GM20431 (cell line): ENCODE data around the gene ALG5.

Experiments used
- in situ Hi-C: fragments of 300-500 bp; cut with MseI, MboI; formaldehyde crosslinking; loops from one replicate; pipeline ENCODE4 v1.15.0; 2020; ENCODE audit warnings: low sequenced_read_pairs; ENCODE audit not compliant: unreplicated experiment

The ALG5 gene

GRCh38 chr13:36981156-36981743, 17.9 kb downstream of the ALG5 start:
- in situ Hi-C loops, result loop anchor here (10.0 kb wide), 1 partner anchor 126 kb away; no protein-coding TSS in a partner anchor

GRCh38 chr13:36979361-36980050, 19.6 kb downstream of the ALG5 start:
- in situ Hi-C loops, result loop anchor here (10.0 kb wide), 1 partner anchor 125 kb away; no protein-coding TSS in a partner anchor

GRCh38 chr13:36975172-36975571, 24.0 kb downstream of the ALG5 start:
- in situ Hi-C loops, result no loop called here

GRCh38 chr13:36973621-36974295, 25.4 kb downstream of the ALG5 start:
- in situ Hi-C loops, result no loop called here

- in situ Hi-C loops, result no loop called here
Measured at GRCh38 chr13:36973009-36973408, 26.1 kb downstream of the ALG5 start.

- in situ Hi-C loops, result no loop called here
Measured at GRCh38 chr13:36966404-36966803, 32.7 kb downstream of the ALG5 start.

- in situ Hi-C loops, result no loop called here
Measured at GRCh38 chr13:36965767-36966166, 33.4 kb downstream of the ALG5 start.

- in situ Hi-C loops, result no loop called here
Measured at GRCh38 chr13:36959456-36960116, 39.6 kb downstream of the ALG5 start.

- in situ Hi-C loops, result no loop called here
Measured at GRCh38 chr13:36954542-36954941, 44.6 kb downstream of the ALG5 start.

- in situ Hi-C loops, result no loop called here
Measured at GRCh38 chr13:36950920-36951319, 48.2 kb downstream of the ALG5 start.

- in situ Hi-C loops, result no loop called here
Measured at GRCh38 chr13:36950330-36950729, 48.8 kb downstream of the ALG5 start.

GRCh38 chr13:36945078-36945477, 54.1 kb downstream of the ALG5 start:
- in situ Hi-C loops, result no loop called here

GRCh38 chr13:36925603-36926002, 73.5 kb downstream of the ALG5 start:
- in situ Hi-C loops, result no loop called here

- in situ Hi-C loops, result no loop called here
Measured at GRCh38 chr13:36924001-36924400, 75.1 kb downstream of the ALG5 start.

- in situ Hi-C loops, result no loop called here
Measured at GRCh38 chr13:36921631-36922301, 77.4 kb downstream of the ALG5 start.

GRCh38 chr13:36920616-36921185, 78.4 kb downstream of the ALG5 start:
- in situ Hi-C loops, result no loop called here

- in situ Hi-C loops, result no loop called here
Measured at GRCh38 chr13:36919833-36920615, 79.1 kb downstream of the ALG5 start, which contains the start of gene SMAD9. Gene SMAD9 (minus strand): TSS chr13:36920238. CDS start chr13:36879689, 40,549 bp downstream.

GRCh38 chr13:36919171-36919832, 79.8 kb downstream of the ALG5 start:
- in situ Hi-C loops, result no loop called here
